Suppressor macrophage treated with lipopolysaccharide for 4 hours (primary cell): ENCODE results near the gene ABCG4.
"Not testable (repeated sequence)": the region's sequence is repeated elsewhere in the genome, so short reads cannot be mapped to it uniquely, and the experiment has no call there.

Experiments
- DNase-seq: peaks from one replicate; pipeline ENCODE4 v3.0.0-alpha.2; 2020

Gene ABCG4

DNA sequence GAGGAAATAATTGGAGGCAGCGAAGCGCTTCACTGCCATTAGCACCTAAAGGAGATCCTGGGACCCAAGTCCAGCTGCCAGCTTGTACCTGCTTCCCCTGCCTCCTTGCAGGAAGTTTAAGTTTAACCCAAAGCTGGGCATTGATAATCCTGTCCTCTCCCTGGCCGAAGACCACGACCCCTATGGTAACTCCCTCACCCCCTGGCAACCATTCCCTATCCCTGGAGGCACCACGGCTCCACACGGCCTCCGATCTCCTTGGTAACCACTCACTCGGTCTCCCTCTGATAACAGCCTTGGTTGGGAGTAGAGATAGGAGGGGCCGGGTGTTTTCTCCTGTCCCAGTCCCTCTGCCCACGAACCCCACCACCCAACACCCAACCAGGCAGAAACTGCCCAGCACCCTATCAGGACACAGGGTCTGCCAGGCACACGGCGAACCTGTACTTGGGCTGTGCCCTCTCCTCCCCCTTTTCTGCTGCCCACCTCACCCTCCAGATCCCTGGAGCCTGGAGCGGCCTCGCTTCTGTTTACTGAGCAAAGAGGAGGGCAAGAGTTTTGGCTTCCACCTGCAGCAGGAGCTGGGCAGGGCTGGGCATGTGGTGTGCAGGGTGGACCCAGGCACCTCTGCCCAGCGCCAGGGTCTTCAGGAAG, 37.3 kb downstream of the ABCG4 start:
- DNase-seq = no peak

- no peak for DNase-seq
Measured at GRCh38 chr11:119187123-119187892, 38.5 kb downstream of the ABCG4 start.

GRCh38 chr11:119188067-119188466, 39.2 kb downstream of the ABCG4 start:
- DNase-seq = no peak

- DNase-seq = no peak
Measured at GRCh38 chr11:119188887-119189286, 40.0 kb downstream of the ABCG4 start.

DNA sequence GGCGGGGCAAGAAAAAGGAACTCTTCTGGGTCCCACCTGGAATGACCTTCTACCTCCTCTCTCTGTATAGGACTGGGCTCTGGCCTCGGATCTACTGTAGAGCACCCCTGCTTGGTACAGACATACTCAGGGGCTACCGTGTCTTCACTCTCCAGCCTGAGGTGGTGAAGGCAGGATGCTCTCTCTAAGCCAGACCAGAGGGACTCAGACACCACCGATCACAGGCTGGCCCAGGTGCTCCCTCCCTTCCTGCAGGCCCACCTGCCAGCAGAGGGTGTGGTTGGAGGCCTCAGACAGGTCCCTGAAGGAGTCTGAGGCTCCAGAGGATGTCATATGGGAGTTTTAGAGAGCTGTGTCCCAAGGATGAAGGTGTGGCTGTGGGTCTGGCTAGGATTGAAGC, 40.5 kb downstream of the ABCG4 start:
- no peak for DNase-seq

- no peak for DNase-seq
Measured at GRCh38 chr11:119190531-119190930, 41.7 kb downstream of the ABCG4 start.

GRCh38 chr11:119191265-119191664, 42.4 kb downstream of the ABCG4 start:
- DNase-seq = not testable (repeated sequence)

GRCh38 chr11:119192111-119192510, 43.3 kb downstream of the ABCG4 start:
- peak; percentile 71 for DNase-seq

DNA sequence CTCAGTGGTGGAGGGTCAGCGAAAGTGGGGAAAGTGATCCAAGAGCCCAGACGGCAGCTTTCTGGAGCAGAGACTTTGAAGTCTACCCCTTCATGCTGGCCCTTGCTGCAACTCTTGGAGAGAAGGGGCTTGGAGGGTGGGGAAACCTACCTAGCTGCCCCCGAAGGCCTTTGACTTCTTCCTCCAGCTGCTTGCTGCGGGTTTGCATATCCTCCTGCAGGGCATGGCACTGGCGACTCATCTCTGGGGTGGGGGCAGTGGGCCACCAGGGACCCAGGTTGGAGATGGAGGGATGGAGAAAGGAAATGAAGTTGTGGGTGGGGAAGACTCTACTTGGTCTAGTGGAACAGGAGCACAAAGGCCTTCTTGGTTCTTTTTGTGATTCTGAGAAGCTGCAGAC, 44.1 kb downstream of the ABCG4 start:
- DNase-seq = no peak

- no peak for DNase-seq
Measured at GRCh38 chr11:119193626-119194025, 44.8 kb downstream of the ABCG4 start.

DNA sequence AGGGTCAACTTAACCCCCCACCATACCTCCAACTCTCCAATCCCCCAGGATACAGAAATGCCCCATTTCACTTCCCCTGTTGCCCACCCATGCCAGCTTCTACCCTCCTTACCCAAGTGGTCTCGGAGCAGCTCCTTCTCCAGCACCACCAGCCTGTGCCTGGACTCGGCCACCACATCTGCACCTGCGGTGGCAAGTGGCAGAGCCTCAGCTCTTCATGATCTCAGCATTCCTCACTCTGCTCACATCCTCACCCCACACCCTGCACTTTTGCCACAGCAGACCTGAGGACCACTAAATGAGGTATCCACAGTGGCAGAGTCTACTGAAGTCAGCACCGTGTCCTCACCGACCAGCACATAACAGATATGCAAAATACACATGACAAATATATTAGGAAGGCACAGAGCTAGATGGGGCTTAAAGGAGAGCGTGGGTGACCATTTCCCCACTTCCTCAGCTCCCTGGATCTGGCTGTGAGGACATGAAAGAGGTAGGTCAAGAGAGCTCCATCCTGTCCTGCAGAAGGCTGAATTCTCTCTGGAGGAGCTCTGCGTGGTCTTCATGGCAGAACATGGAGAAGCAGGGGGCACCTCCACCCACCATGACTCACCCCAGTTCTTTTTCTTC, 46.1 kb downstream of the ABCG4 start:
- DNase-seq = peak; percentile 21

DNA sequence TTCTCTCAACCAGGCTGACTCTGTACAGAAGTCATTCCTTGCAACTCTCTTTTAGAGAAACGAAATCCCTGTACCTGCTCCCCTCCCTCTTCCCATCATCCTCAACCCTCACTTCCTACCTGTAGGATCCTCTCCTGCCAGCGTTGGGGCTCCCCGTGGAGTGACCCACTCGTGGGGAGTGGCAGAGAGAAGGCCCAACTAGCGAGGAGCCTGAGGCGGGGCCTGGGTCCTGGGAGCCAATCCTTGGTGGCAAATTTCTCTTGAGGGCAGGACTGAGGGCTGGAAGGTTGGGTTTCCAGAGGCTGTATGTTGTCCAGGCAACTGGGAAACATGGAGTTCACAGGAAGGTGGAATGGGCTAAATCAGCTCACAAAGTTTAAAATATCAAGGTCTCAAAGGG, 46.8 kb downstream of the ABCG4 start:
- DNase-seq = peak; percentile 11

- DNase-seq = peak; percentile 88
Measured at GRCh38 chr11:119196833-119197483, 48.1 kb downstream of the ABCG4 start.

- DNase-seq = no peak
Measured at GRCh38 chr11:119198925-119199324, 50.1 kb downstream of the ABCG4 start.

- not testable (repeated sequence) for DNase-seq
Measured at GRCh38 chr11:119201236-119201635, 52.4 kb downstream of the ABCG4 start.

- DNase-seq = no peak
Measured at GRCh38 chr11:119202554-119202953, 53.7 kb downstream of the ABCG4 start.

DNA sequence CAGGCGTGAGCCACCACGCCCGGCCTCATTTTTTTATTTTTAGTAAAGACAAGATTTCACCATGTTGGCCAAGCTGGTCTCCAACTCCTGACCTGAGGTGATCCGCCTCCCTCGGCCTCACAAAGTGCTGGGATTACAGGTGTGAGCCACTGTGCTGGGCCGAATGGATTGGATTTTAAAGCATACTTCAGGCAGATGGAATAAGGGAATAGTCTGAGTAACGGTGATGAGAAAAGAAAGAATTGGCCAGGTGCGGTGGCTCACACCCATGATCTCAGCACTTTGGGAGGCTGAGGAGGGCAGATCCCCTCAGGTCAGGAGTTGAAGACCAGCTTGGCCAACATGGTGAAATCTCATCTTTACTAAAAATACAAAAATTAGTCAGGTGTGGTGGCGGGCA, 55.2 kb downstream of the ABCG4 start:
- no peak for DNase-seq

- peak; percentile 76 for DNase-seq
Measured at GRCh38 chr11:119205080-119205479, 56.2 kb downstream of the ABCG4 start.

GRCh38 chr11:119205574-119206510, 57.0 kb downstream of the ABCG4 start, which contains the start of gene CBL:
Gene CBL (plus strand): TSS chr11:119206339. CDS start chr11:119206418, 79 bp downstream.
- peak; percentile 97 for DNase-seq

GRCh38 chr11:119206511-119207414, 57.9 kb downstream of the ABCG4 start:
- peak; percentile 58 for DNase-seq

DNA sequence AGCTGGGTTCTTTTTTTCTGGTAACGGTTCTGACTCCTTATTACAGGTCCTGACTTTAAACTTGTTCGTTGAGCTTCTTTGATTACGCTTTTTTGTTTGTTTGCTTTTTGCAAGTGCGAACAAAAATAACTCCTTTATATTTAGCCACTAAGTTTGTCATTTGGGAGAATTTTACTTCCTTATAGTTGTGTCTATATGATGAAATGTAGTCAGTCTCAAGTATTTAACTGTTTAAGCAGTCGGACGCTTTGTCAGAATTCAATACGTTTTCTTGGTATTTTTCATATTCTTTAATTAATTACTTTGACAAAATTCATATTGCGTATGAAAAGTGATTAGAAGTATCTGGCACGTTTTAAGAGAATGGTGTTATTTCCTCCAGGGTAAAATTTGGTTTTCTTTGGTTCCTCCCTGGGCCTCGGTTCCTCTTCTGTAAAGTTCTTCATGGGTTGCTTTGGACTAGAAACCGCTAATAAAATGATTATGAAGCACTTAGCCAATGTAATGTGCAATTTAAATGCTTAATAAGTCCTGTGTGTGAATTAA, 58.6 kb downstream of the ABCG4 start:
- peak; percentile 55 for DNase-seq
